Femur (tissue), 1 donor: ENCODE data around the gene PCDHB2.
"Not testable (repeated sequence)": the region's sequence is repeated elsewhere in the genome, so short reads cannot be mapped to it uniquely, and the experiment has no call there.

Experiments
- DNase-seq: peaks from one replicate; pipeline ENCODE4 v3.0.0-alpha.2; 2017

Gene PCDHB2

GRCh38 chr5:141137346-141137745, 42.9 kb downstream of the PCDHB2 start:
- DNase-seq, result not testable (repeated sequence)
